H1 (cell line): ENCODE data around the gene SNAPC3.

Experiments used
- CBX5 ChIP-seq: fragments of 300-800, 300-1000 bp; sonication (generic); IDR thresholded peaks from 2 replicates; pipeline ENCODE4 v1.7.1; 2016; ENCODE audit warnings: antibody characterized with exemption, low read length, low read depth
- CBX8 ChIP-seq: fragments of 300-800, 300-1000 bp; sonication (generic); IDR thresholded peaks from 2 replicates; pipeline ENCODE4 v1.7.1; 2016; ENCODE audit warnings: low read depth, low read length, borderline replicate concordance
- GABPA ChIP-seq: IDR thresholded peaks from 2 replicates; pipeline ENCODE4 v1.6.1; 2011; ENCODE audit warnings: mild to moderate bottlenecking, low read length, moderate library complexity, borderline replicate concordance; ENCODE audit not compliant: insufficient read depth
- HDAC6 ChIP-seq: IDR thresholded peaks from one replicate; pipeline ENCODE4 v1.7.1; 2012; ENCODE audit warnings: low read depth, mild to moderate bottlenecking, inconsistent platforms, low read length, moderate library complexity
- JUN ChIP-seq: IDR thresholded peaks from 2 replicates; pipeline ENCODE4 v1.6.1; 2011; ENCODE audit warnings: low read depth, mild to moderate bottlenecking, improper control_type of control experiment, low read length
- JUND ChIP-seq: IDR thresholded peaks from 2 replicates; pipeline ENCODE4 v1.6.1; 2011; ENCODE audit warnings: mild to moderate bottlenecking, improper control_type of control experiment, low read length
- KDM1A ChIP-seq: fragments of 200-600, 300-600 bp; sonication (generic); IDR thresholded peaks from 2 replicates; pipeline ENCODE4 v1.7.1; 2016; ENCODE audit warnings: mild to moderate bottlenecking, low read length, borderline replicate concordance
- MAFK ChIP-seq: IDR thresholded peaks from 2 replicates; pipeline ENCODE4 v1.6.1; 2012; ENCODE audit warnings: low read depth, mild to moderate bottlenecking, improper control_type of control experiment, low read length
- POLR2A ChIP-seq, 2 experiments: IDR thresholded peaks; 1 replicate in 1 of 2; 2 replicates in 1 of 2; pipeline ENCODE4 v1.6.1; 2011; ENCODE audit warnings: low read depth in 2 of 2, low read length in 2 of 2, mild to moderate bottlenecking in 2 of 2; ENCODE audit errors: control extremely low read depth in 1 of 2
- POLR2AphosphoS5 ChIP-seq: IDR thresholded peaks from 2 replicates; pipeline ENCODE4 v1.6.1; 2011; ENCODE audit warnings: low read depth, low read length
- SP2 ChIP-seq: IDR thresholded peaks from 2 replicates; pipeline ENCODE4 v1.6.1; 2012; ENCODE audit warnings: mild to moderate bottlenecking, low read length, inconsistent platforms
- SRF ChIP-seq: IDR thresholded peaks from 2 replicates; pipeline ENCODE4 v1.6.1; 2011; ENCODE audit warnings: mild to moderate bottlenecking, low read depth, low read length, moderate library complexity
- TAF1 ChIP-seq: IDR thresholded peaks from 2 replicates; pipeline ENCODE4 v1.6.1; 2011; ENCODE audit warnings: mild to moderate bottlenecking, low read depth, low read length
- TF ChIP-seq, protein P1 (sequence below), 3 experiments: IDR thresholded peaks; 1 replicate in 2 of 3; 2 replicates in 1 of 3; pipeline versions ENCODE4 v1.5.1 to v1.6.1; 2011; ENCODE audit warnings: low read length in 3 of 3, mild to moderate bottlenecking in 3 of 3, inconsistent platforms in 2 of 3, low read depth in 1 of 3, moderate library complexity in 1 of 3; ENCODE audit not compliant: insufficient read depth in 1 of 3; ENCODE audit errors: control extremely low read depth in 1 of 3

DNA sequence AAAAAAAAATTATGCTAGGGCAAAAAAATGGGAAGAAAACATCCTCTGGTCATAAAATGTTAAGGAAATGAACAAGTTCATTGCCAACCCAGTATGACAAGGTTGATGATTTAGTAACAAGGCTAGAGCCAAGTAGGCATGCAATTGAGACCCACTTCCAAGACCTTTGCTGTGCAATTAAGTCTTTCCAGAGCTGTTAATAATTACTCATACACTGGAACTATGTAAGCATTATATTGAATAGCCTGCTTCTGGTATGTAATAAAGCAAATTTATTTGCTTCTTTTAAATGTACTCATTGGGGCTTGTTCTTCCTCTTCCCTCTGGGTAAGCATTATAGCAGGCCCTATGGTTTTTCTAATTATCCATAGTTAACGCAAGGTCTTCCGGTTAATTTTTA is 32.5 kb upstream of the SNAPC3 start:
- TF ChIP-seq GABPA (no peak), POLR2A (IDR thresholded peaks at IDR 0.05; ENCODE audit: control extremely low read depth in 1 of 2, low read depth in 2 of 2, low read length in 2 of 2) (no peak), CBX5 (no peak), CBX8 (no peak), MAFK (no peak), TAF1 (no peak), KDM1A (no peak), SRF (no peak), POLR2AphosphoS5 (no peak), SP2 (no peak), HDAC6 (no peak), JUND (no peak), JUN (no peak)
- TF ChIP-seq, protein P1, sequence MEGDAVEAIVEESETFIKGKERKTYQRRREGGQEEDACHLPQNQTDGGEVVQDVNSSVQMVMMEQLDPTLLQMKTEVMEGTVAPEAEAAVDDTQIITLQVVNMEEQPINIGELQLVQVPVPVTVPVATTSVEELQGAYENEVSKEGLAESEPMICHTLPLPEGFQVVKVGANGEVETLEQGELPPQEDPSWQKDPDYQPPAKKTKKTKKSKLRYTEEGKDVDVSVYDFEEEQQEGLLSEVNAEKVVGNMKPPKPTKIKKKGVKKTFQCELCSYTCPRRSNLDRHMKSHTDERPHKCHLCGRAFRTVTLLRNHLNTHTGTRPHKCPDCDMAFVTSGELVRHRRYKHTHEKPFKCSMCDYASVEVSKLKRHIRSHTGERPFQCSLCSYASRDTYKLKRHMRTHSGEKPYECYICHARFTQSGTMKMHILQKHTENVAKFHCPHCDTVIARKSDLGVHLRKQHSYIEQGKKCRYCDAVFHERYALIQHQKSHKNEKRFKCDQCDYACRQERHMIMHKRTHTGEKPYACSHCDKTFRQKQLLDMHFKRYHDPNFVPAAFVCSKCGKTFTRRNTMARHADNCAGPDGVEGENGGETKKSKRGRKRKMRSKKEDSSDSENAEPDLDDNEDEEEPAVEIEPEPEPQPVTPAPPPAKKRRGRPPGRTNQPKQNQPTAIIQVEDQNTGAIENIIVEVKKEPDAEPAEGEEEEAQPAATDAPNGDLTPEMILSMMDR (IDR thresholded peaks at IDR 0.05; ENCODE audit: control extremely low read depth in 1 of 3, insufficient read depth in 1 of 3, low read depth in 1 of 3, low read length in 3 of 3): no peak
